Stimulated activated CD8-positive, alpha-beta memory T cell treated with anti-CD3 and anti-CD28 coated beads, Interleukin-15, amount 100 ng/mL, for 1 hour (primary cell): ENCODE results near the gene MICALL2.

ENCODE experiments used
- DNase-seq: peaks from one replicate; pipeline ENCODE4 v3.0.0-alpha.2; 2020; ENCODE audit warnings: low read depth

MICALL2 gene

GRCh38 chr7:1392556-1392955, 66.7 kb downstream of the MICALL2 start:
- no peak for DNase-seq

DNA sequence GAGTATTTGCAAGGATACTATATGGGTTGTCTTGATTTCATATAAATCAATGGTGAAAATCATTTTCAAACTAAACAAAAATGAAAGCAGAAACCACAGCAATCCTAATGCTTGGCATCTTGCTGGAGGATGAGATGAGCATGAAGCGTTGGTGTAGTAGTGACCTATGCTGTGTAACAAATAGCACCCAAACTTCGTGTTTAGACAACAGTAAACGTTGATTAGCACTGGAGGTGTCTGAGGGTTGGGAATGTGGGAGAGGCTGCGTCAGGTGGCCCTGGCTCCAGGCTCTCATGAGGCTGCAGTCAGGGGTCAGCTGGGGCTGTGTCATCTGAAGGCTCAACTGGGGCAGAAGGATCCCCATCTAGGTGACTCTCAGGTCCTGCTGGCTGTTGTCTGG, 67.8 kb downstream of the MICALL2 start:
- DNase-seq, result no peak

DNA sequence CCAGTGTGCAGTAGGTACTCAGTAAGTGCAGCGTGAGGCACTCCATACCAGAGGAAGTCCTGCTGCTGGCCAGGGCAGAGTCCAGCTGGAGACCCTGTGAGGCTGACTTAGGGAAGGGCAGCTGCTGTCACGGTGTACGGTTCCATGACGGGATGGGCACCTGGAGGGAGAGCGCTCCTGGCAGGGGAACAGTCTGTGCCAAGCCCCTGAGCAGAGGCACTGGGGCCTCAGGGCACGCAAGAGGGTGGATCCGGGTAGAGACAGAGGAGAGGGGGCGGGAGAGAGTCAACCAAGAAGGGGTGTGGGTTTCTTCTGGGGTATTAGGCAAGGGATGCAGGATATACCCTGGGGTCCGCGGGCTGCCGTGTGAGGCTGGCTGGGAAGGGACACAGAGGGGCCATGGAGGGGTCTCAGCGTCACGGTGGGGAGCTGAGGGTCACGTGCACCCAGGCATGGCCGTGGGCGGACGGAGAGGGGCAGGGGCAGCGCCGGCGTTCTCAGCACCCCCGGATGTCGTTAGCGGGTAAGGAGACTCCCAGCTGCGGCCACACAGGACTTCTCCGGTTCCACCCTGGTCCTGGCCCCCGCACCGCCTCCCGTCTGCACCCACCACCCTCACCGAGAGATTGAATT, 70.5 kb downstream of the MICALL2 start:
- DNase-seq, result no peak

- DNase-seq, result no peak
These were observed 71.1 kb downstream of the MICALL2 start for GRCh38 chr7:1388021-1388702.

- DNase-seq, result no peak
These were observed 72.0 kb downstream of the MICALL2 start for GRCh38 chr7:1387261-1387660.

GRCh38 chr7:1386623-1387220, 72.5 kb downstream of the MICALL2 start:
- no peak for DNase-seq

DNA sequence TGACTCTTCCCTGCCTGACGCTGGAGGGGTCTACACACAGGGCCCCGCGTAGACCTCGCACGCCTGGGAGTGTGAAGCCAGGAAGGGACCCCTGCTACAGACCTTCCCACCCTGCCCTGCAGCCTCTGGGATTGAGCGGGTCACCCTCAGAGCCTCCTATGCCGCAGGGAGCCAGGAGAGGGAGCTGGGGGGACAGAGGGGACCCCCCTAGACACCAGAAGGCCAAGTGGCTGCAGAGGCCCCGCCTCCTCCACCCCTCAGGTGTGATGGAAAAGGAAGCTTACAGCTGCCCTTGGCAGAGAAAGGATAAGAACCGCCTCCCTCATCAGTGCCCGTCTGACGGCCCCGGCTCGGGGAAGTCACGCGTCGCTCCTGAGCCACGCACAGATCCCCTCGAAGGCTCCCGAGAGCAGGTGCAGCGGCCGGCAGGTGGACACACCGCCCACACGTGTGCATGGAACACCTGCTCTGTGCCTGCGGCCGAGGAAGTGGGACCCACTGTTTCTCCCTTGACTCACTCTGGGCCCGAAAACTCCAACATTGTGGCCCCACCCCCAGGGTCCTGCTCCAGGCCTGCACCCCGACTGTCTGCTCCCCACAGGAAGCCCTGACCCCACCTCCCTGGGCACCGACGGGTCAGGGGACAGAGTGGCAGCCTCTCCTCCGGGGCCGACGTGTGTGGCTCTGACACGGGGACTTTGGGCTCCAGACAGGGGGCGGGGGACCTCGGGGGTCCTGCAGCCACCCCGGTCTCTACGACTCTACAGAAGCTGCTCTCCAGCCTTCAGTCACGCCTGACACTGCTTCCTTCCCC, 73.3 kb downstream of the MICALL2 start:
- no peak for DNase-seq

GRCh38 chr7:1385086-1385808, 74.0 kb downstream of the MICALL2 start:
- DNase-seq, result no peak
